Stimulated activated CD8-positive, alpha-beta memory T cell treated with anti-CD3 and anti-CD28 coated beads, Interleukin-7, amount 100 ng/mL, for 4 hours (primary cell): Measurements from ENCODE around the gene TDRKH.
"Not testable (repeated sequence)": the region's sequence is repeated elsewhere in the genome, so short reads cannot be mapped to it uniquely, and the experiment has no call there.

Experiments
- DNase-seq, 2 donors: peaks; one replicate each; pipeline ENCODE4 v3.0.0-alpha.2; 2020; ENCODE audit warnings: low read depth in 2 of 2

Gene TDRKH

DNA sequence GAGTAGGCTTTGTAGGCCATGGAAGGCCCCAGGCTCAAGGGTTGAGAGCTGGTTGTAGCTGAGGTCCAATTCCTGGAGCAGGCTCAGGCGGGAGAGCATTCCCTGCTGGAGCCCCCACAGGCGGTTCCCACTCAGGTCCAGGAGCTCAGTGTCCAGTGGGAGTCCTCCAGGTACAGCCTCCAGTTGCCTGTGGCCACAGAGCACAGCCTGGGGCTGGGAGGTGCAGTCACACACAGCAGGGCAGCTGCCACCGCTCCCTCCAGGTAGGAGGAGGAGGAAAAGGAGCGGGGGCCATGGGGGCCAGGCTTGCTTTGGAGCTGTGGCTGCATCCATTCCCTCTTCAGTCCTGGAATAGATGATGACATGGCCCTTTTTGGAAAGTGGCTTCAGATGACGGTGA, 12.1 kb upstream of the TDRKH start:
- no peak for DNase-seq

DNA sequence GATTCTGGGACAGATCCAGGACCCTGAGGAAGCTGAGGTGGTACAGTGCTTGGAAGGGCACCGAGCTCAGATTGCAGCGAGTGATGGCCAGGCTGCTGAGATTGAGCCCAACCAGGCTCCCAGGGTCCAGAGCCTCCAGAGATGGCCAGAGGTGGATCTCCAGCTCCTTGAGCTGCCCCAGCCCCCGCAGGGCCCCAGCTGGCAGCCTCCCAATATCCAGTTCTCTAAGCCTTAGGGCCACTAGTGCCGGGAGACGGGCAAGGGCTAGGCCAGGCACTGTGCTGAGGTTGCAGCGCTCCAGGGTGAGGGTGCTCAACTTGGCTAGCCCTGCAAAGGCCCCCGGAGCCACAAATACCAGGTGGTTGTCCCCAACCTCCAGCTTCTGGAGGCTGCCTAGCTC, 11.5 kb upstream of the TDRKH start:
- DNase-seq: no peak

DNA sequence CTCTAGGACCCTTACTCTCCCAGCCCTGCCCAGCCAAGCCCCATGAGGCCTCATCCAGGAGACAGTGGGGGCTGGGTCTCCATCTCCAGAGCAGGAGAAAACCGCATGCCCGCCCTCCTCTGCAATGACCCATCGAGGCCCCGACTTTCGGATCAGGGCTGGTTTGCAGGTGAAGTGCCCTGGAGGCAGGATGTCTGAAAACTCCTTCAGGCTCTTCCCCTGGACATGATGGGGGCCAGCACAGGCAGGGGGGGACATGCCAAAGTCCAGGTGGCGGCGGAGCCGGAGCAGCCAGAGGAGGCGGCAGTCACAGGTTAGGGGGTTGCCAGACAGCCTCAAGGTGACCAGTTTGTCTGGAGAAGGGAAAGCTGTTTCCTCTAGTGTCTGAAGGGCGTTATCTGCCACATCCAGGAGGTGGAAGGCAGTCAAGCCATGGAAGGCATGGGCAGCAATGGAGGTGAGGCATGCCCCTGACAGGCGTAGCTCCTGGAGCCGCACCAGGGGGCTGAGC, 11.1 kb upstream of the TDRKH start:
- no peak for DNase-seq

DNA sequence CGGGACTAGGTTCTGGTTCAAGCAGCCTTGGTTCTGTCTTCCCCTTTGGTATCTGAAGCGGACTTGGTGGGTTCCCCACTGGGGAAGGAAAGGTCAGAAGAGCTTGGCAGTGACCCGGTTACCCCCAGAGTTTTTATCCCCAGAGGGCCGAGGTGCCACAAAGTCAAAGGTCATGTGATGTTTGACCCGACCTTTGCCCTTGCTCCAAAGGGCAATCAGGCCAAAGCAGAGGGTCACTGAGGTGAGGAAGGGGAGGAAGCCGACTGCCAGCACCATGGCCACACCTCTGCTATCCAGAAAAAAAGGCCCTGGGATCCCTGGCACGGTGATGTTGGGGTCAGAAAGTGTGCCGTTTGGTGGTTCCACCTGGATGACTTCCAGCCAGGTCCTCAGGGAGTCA, 10.5 kb upstream of the TDRKH start:
- DNase-seq: no peak

DNA sequence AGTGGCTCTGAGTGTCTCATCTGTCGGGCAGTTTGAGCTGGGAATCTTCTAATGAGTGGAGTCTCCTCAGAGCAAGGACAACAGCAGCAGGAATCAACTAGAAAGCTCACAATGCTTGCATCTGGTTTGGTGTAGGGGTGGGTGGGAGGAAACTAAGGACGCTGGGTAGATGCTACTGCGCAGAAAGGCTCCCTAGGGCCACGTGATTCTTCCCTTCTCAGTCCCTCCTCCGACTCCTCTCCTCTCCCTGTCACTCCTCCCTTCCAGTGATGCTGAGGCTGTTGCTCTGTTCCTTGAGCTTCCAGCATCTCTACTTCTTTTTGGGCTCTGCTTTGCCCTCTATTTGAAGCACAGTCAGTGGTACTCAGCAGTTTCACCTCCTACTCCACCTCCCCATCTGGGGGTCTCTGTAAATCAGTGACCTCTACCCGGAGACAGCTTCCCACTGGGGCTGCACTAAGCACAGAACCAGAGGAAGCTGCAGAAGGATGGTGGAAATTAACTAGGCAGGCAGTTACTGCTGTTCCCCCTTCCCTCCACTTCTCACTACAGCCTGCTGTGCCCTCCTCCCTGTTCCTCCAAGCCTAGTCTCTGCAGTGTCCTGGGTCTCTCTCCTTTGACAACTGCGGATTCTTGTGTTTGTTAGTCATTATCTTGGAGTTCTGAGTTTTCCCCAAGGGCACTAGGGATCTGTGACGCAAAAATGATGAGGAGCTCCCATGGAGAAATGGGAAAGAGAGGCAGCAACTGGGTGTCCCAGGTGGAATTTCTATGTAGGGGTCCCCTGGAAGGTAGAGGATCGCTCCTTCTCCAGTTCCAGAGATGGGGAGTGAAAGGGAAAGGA, 9.1 kb upstream of the TDRKH start:
- no peak for DNase-seq

DNA sequence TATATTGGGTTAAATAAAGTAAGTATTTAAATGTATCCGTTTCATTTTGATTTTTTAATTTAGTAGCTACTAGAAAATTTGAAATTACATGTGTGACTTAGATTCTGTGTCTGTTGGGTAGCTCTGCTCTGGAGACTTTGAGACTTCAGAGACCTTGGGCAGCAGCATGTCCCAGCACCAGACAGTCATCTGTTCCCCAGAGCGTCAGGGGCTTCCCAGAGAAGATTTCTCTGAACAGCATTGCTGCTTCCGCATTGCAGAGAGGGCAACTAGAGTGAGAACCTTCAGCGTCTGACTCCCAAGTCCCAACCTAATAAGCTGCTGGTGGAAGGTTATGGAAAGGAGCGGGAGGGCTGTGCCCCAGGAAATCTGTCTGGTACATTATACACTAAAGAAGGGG, 8.3 kb upstream of the TDRKH start:
- no peak for DNase-seq

DNA sequence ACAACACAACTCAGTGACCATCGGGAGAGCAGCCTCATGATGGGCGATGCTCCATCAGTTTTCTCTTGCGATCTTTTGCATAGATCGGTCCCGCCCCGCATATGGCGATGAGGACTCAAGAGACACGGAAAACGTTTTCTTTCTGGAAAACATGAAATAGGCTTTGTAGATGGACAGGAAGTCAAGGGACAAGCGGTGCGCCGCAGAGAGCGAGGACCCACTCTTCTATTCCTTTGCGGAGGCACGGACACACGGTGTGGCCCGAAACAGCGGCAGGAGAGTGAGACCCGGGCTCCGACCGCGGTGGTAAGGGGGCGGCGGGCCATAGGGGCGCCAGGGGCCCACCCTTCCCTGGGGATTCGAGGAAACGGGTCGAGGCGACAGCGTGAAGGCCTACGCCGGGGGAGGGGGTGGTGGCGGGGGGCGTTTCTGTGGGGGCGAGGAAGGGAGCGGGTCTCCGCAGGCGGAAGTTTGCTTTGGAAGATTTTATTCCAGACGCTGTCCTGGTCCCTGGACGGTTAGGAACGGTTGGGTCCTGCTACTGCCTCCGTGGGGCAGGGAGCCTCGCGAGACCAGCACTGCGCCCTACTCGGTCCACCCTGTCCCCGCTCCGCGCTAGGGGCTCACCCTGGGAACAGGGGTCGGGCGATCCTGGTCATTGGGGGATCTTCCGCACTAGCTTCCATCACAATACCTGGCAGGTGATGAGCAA, 796 bp upstream of the TDRKH start:
- DNase-seq: no peak

DNA sequence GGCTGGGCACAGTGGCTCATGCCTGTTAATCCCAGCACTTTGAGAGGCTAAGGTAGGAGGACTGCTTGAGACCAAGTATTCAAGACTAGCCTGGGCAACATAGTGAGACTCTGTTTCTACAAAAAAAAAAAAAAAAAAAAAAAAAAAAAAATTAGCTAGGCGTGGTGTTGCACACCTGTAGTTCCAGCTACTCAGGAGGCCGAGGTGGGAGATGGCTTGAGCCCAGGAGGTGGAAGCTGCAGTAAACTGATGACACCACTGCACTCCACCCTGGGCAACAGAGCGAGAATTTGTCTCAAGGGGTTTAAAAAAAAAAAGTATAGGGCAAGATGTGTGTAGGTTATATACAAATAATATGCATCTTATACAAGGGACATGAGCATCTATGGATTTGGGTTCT, 2.6 kb downstream of the TDRKH start:
- DNase-seq: no peak

DNA sequence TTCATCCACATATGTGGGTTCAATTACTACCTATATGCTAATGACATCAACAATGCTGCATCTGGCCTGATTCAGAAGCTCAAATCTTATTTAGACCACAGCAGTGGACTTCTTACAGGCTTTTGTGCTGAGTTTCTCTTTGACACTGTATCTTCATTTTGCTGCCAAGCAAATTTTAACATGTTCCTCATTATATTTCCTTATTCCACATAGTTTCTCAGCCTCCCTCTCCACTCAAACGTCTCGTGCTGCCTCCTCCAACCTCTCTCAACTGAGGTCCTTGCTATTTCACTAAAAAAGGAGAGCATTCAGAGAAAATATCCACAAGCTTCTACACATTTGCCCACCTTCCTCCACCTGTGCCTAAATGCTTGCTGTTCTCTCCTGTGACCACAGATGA, 6.5 kb downstream of the TDRKH start:
- DNase-seq: no peak

DNA sequence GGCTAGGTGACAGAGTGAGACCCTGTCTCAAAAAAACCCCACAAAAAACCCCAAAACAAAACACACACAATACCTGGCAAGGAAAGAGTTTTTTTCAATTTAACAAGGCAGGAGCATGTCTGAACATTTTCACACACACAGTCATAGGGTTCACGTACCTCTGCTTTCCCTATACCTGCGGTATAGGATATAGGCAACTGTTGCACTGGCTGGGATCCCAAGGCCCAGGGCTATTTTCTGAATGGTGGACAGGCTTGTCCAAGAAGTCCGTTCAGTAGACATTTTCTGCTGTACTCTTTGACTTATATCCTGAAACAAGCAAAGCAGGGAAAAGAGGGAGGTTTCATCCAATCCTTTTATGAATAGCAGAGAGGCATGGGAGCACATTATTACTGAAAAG, 7.6 kb downstream of the TDRKH start:
- no peak for DNase-seq

DNA sequence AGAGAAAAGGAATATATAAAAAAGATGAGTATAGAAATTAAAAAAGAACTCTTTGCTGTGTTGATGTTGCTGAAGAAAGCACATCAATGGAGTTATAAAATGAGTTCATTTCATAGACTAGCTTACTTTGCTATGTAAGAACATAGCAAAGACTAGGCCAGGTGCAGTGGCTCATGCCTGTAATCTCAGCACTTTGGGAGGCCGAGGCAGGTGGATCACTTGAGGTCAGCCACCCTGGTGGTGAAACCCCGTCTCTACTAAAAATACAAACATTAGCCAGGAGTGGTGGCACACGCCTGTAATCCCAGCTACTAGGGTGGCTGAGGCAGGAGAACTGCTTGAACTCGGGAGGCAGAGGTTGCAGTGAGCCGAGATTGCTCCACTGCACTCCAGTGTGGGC, 8.3 kb downstream of the TDRKH start:
- DNase-seq: not testable (repeated sequence)

DNA sequence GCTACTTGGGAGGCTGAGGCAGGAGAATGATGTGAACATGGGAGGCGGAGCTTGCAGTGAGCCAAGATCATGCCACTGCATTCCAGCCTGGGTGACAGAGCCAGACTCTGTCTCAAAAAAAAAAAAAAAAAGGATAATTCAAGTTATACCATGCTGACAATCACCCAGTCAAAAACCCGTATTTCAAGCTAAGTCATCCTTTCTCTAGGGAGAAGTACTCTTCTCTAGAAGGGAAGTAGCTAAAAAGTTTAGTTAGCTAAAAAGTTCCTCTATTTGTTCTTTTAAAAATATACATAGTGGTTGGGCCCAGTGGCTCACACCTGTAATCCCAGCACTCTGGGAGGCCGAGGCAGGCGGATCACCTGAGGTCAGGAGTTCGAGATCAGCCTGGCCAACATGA, 9.6 kb downstream of the TDRKH start:
- not testable (repeated sequence) for DNase-seq

DNA sequence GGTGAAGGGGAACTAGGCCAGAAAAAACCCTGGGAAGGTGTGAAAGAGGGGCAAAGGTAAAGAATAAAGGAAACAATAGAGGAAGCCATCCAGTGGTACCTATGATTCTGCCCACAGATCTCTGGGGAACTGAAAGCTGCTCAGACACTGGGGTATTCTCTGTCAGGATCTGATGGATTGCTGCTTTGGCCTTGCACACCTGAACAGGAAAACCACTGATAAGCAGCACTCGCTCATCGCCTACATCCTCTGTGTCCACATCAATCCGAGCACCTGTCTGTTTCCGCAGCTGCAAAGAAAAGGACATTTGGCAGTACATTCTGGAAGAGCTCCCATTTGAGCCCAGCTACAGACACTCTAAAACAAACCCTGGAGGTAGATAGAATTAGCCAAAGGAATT, 10.4 kb downstream of the TDRKH start:
- no peak for DNase-seq

DNA sequence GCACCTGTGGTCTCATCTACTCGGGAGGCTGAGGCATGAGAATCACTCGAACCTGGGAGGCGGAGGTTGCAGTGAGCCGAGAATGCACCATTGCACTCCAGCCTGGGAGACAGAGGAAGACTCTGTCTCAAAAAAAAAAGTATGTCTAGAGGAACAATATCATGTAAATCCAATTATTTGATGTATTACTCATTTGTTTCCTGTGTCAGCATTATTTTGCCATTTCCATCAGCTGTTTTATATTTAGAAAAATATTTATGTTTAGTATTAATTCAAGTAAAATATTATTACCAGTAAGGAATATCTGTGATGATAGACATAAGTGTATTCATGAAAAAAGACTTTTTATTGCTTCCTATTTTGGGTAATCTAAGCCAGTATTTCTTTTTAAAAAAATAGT, 13.0 kb downstream of the TDRKH start:
- no peak for DNase-seq

DNA sequence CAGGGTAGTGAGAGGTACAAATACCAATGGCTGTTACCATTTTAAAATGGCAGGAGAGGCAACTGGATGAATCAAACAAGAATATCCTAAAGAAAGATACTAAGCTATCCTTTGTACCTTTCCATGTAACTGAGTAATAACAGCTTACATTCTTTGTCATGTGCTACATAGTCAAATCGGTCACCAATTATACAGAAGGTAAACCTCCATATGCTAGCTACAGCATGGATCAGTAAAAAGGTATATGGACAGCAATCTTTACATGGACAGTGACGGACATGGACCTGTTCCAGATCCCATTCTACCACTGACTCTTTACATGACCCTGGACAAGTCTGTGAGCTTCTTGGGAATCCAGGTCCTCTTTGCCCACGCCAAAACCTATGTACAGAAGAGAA, 13.6 kb downstream of the TDRKH start:
- DNase-seq: no peak

DNA sequence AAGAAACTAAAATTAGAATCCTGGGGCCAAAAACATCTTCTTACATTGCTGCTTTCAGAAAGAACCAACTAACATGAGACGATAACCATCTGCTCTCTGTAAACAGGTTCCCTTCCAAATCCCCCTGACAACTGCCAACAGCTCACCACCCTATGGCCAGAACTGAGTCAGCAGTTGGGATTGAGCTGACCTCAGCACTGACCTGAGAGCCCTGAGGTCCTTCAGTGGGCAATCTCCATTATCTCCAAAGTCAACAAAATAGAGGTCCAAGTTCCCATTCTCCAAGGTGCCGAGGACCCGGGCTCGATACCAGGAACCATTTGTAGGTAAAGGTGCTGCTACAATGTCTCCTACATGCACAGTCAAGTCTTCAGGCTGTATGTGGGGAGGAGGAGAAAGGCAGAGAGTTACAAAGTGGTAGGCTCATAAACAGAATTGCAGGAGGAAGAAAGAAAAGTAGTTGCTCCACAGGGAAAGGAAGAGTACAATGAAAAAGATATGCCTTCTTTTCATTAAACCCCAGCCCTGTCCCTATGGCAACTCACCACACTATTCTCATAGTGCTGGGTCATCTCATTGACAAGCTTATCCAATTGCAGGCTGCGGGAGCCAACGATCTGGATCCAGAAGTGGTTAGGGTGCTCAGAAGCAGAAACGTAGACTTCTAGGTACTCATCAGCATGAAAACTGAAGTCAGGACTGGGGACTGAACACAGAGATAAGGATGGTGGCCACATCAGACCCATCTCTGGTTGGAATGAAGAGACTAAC, 14.2 kb downstream of the TDRKH start:
- DNase-seq: no peak

DNA sequence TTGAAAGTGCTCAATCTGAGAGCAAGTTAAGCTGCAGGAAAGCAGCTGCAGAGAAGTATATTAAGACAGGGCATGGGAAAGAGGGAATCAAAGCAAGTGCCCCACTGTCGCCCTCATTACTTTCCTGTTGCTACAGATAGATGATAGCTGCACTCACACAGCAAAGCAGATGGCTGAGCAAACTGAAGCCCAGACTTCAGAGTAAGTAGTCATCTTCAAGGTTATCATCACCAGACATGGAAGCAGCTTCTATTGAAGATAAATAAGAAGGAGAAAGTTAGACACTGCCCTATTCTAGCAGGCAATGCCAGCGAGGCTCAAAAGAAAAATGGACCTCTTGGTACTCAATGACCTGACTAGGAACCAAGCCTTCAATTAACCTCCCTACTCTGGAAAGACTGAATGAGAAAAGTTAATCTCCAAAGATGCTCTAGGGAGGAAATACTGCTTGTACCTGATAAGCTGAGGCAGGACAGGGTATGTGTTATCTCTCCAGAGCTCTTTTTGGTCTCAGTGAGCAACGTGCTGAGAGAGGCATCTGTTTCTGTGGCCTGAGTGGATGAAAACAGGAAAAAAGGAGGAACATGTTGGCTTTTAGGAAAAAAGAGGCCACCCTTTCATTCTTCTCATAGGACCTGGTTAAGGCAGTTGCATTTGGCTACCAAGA, 15.9 kb downstream of the TDRKH start:
- DNase-seq: no peak

DNA sequence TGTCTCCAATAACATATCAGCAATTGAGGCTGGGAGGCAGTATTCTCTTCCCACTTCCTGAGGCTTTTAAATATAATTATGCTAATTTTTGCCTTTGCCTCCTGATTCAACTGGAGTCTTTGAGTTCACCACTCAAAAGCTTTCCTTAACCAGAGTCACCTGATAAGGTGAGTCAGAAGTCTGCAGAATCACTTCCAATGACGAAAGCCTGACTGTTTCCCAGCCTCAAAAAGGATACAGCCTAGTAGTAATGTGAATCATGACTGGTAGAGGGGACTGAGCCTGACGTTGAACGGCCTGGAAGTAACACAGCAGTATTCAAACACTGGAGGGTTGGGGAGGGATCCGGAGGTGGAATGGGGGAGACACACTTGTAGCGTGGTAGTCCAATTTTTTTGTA, 16.6 kb downstream of the TDRKH start:
- no peak for DNase-seq

DNA sequence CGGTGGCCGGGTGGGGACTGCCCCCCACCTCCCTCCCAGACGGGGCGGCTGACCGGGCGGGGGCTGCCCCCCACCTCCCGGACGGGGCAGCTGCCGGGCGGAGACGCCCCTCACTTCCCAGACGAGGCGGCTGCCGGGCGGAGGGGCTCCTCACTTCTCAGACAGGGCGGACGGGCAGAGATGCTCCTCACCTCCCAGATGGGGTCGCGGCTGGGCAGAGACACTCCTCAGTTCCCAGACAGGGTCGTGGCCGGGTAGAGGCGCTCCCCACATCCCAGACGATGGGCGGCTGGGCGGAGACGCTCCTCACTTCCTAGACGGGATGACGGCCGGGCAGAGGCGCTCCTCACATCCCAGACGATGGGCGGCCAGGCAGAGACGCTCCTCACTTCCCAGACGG, 21.0 kb downstream of the TDRKH start:
- not testable (repeated sequence) for DNase-seq

DNA sequence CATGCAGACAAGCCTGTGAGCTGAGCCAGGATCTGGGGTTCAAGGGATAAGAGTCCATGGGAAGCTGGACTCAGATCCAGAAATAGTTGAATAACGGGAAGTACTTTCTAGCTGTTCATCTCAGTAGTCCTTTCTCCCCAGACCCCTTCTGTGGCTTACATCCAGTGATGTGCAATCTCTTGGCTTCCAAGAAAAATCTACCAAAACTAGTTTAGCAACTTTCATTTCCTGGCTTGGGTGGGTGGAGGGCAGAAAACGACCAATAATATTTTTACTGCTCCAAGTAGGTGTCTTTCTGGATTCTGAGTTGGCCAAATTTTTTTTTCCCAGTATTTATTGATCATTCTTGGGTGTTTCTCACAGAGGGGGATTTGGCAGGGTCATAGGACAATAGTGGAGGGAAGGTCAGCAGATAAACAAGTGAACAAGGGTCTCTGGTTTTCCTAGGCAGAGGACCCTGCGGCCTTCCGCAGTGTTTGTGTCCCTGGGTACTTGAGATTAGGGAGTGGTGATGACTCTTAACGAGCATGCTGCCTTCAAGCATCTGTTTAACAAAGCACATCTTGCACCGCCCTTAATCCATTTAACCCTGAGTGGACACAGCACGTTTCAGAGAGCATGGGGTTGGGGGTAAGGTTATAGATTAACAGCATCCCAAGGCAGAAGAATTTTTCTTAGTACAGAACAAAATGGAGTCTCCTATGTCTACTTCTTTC, 21.8 kb downstream of the TDRKH start:
- DNase-seq: not testable (repeated sequence)

DNA sequence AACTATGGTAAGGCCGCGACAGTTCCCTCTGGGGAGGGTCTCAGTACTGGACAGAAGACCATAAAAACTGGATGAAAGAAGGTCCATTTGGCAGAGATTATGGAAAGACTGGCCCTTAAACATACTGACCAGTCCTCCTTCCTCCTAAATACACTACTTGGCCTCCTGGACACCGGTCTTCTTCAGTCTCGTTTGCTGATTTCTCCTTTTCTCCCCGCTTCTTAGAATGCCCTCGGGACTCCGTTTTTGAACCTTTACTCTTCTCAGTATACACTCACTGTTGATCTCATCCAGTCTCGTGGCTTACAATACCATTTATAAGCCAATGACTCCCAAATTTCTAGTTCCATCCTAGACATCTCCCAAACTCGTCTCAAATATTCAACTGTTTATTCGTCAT, 26.3 kb downstream of the TDRKH start:
- DNase-seq: no peak
